Keratinocyte (primary cell): Measurements from ENCODE around the gene CDH10. TPM values are rescaled to one million over a fixed set of nuclear protein-coding genes. Genes with fewer than 3 reads are reported as not detected.

Experiments
- DNase-seq: peaks from one replicate; pipeline ENCODE4 v3.0.0-alpha.2; 2011; ENCODE audit warnings: low read depth, missing footprints, low spot score
- FAIRE-seq: peaks from 2 replicates; lab custom pipeline; 2011; peaks lifted over from hg19 to GRCh38; lab: Jason Lieb, UNC
- H2AFZ ChIP-seq: 2 replicates; pipeline ENCODE4 v1.6.0; 2012; ENCODE audit warnings: low read length, control low read depth, inconsistent platforms; ENCODE audit not compliant: control insufficient read depth
- H3K27ac ChIP-seq: 2 replicates; pipeline ENCODE4 v1.5.1; 2011; ENCODE audit warnings: low read length; ENCODE audit not compliant: control insufficient read depth, insufficient read depth
- H3K27me3 ChIP-seq: 3 replicates; pipeline ENCODE4 v1.6.0; 2011; ENCODE audit warnings: low read length; ENCODE audit not compliant: control insufficient read depth, insufficient read depth; ENCODE audit errors: extremely low read depth
- H3K36me3 ChIP-seq, 2 experiments: 2 replicates in 1 of 2; 3 replicates in 1 of 2; pipeline ENCODE4 v1.5.1; 2011; ENCODE audit warnings: low read length in 2 of 2, mild to moderate bottlenecking in 1 of 2; ENCODE audit not compliant: control insufficient read depth in 2 of 2, insufficient read depth in 2 of 2; ENCODE audit errors: extremely low read depth in 1 of 2
- H3K4me1 ChIP-seq: 3 replicates; pipeline ENCODE4 v1.5.1; 2011; ENCODE audit warnings: low read length; ENCODE audit not compliant: control insufficient read depth, insufficient read depth; ENCODE audit errors: extremely low read depth
- H3K4me2 ChIP-seq: 3 replicates; pipeline ENCODE4 v1.6.0; 2011; ENCODE audit warnings: low read depth, low read length; ENCODE audit not compliant: control insufficient read depth, insufficient read depth; ENCODE audit errors: extremely low read depth
- H3K4me3 ChIP-seq, 3 experiments: fragments of 200-600 bp in 1 of 3; sonication (generic) in 1 of 3; 2 replicates in 2 of 3; 3 replicates in 1 of 3; pipeline ENCODE4 v1.5.1; 2011 to 2016; ENCODE audit warnings: low read length in 3 of 3, mild to moderate bottlenecking in 3 of 3, control low read depth in 2 of 3, inconsistent platforms in 1 of 3, low read depth in 1 of 3, mixed read lengths in 1 of 3, mixed run types in 1 of 3, moderate library complexity in 1 of 3; ENCODE audit not compliant: control insufficient read depth in 2 of 3, insufficient read depth in 2 of 3; ENCODE audit errors: extremely low read depth in 1 of 3
- H3K79me2 ChIP-seq: 2 replicates; pipeline ENCODE4 v1.6.0; 2012; ENCODE audit warnings: low read length; ENCODE audit not compliant: control insufficient read depth, insufficient read depth
- H3K9ac ChIP-seq: 3 replicates; pipeline ENCODE4 v1.6.0; 2011; ENCODE audit warnings: low read length; ENCODE audit not compliant: control insufficient read depth, insufficient read depth; ENCODE audit errors: extremely low read depth
- H3K9me1 ChIP-seq: 3 replicates; pipeline ENCODE4 v1.6.0; 2011; ENCODE audit warnings: low read length; ENCODE audit not compliant: control insufficient read depth, insufficient read depth; ENCODE audit errors: extremely low read depth
- H3K9me3 ChIP-seq: 2 replicates; pipeline ENCODE4 v1.5.1; 2012; ENCODE audit warnings: low read depth, low read length; ENCODE audit not compliant: control insufficient read depth
- H4K20me1 ChIP-seq: 3 replicates; pipeline ENCODE4 v1.6.0; 2011; ENCODE audit warnings: low read length; ENCODE audit not compliant: control insufficient read depth, insufficient read depth; ENCODE audit errors: extremely low read depth
- EZH2 ChIP-seq: IDR thresholded peaks from one replicate; pipeline ENCODE4 v1.6.1; 2012; ENCODE audit warnings: inconsistent platforms, mild to moderate bottlenecking, low read length, moderate library complexity
- dilution Hi-C: fragments of 300-500 bp; cut with MboI; formaldehyde crosslinking; loops from one replicate; pipeline ENCODE4 v1.7.0; 2020; ENCODE audit warnings: low sequenced_read_pairs; ENCODE audit not compliant: extremely low pct_ligation_motif_present
- polyA plus RNA-seq, 5 experiments: library from polyadenylated mRNA; depleted of rRNA in 3 of 5; stranded (reverse) in 3 of 5; stranded (forward) in 1 of 5; unstranded in 1 of 5; fragments of >200 nt; gene quantifications; 1 replicate in 1 of 5; 2 replicates in 3 of 5; 3 replicates in 1 of 5; pipeline versions ENCODE4 v1.2.1 to v1.2.3, GENCODE V29; 2011 to 2012; ENCODE audit warnings: missing spikeins in 2 of 5, low read depth in 1 of 5, low replicate concordance in 1 of 5
- TF ChIP-seq, protein P1 (sequence below), 3 experiments: IDR thresholded peaks in 1 of 3; conservative IDR thresholded peaks in 1 of 3; optimal IDR thresholded peaks in 1 of 3; 2 replicates in 2 of 3; 3 replicates in 1 of 3; pipeline versions ENCODE3 to v1.5.1; 2011; ENCODE audit warnings: low read length in 3 of 3, mild to moderate bottlenecking in 3 of 3, moderate library complexity in 2 of 3, control low read depth in 1 of 3, inconsistent platforms in 1 of 3; ENCODE audit not compliant: insufficient read depth in 2 of 3; ENCODE audit errors: extremely low read depth in 1 of 3

The CDH10 gene
- polyA plus RNA-seq, 1 donor (not counting 4 experiments of a cell fraction or from before 2014, with no cell fraction given) = 0.26 TPM

DNA sequence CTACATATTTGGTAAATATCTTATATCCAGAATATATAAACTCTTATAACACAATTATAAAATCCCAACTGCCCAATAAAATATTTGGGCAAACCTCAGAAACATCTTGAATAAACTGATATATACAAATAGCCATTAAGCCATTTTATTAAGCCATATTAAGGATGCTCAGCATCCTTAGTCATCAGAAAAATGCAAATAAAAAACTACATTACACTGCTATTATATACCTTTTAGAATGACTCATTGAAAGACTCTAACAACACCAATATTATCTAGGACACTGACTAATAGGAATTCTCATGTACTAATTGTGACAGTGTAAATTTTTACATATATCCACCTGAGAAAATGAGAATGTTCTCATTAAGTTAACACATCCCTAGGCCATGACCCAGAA lies 77.8 kb downstream of the CDH10 start:
- Histone ChIP-seq H3K27me3 (no peaks in the 10 kb centered on the region), H3K9me1 (no peaks in the 10 kb centered on the region), H3K27ac (no peak overlapping the region), H2AFZ (no peak overlapping the region), H4K20me1 (no peaks in the 10 kb centered on the region), H3K4me2 (no peak overlapping the region), H3K36me3 (no peaks in the 10 kb centered on the region), H3K79me2 (no peaks in the 10 kb centered on the region), H3K9me3 (peaks cover 2% of the 10 kb centered on the region), H3K9ac (no peak overlapping the region), H3K4me3 (no peak overlapping the region), H3K4me1 (no peaks in the 10 kb centered on the region)
- TF ChIP-seq, protein P1, sequence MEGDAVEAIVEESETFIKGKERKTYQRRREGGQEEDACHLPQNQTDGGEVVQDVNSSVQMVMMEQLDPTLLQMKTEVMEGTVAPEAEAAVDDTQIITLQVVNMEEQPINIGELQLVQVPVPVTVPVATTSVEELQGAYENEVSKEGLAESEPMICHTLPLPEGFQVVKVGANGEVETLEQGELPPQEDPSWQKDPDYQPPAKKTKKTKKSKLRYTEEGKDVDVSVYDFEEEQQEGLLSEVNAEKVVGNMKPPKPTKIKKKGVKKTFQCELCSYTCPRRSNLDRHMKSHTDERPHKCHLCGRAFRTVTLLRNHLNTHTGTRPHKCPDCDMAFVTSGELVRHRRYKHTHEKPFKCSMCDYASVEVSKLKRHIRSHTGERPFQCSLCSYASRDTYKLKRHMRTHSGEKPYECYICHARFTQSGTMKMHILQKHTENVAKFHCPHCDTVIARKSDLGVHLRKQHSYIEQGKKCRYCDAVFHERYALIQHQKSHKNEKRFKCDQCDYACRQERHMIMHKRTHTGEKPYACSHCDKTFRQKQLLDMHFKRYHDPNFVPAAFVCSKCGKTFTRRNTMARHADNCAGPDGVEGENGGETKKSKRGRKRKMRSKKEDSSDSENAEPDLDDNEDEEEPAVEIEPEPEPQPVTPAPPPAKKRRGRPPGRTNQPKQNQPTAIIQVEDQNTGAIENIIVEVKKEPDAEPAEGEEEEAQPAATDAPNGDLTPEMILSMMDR (optimal IDR thresholded peaks at IDR 0.05 in 1 of 3, IDR thresholded peaks at IDR 0.05 in 1 of 3, conservative IDR thresholded peaks at IDR 0.05 in 1 of 3; ENCODE audit: extremely low read depth in 1 of 3, insufficient read depth in 2 of 3, low read length in 3 of 3) = no peak
- TF ChIP-seq EZH2 = no peak
- dilution Hi-C loops = no loop called here
- no peak for DNase-seq
- FAIRE-seq = no peak

DNA sequence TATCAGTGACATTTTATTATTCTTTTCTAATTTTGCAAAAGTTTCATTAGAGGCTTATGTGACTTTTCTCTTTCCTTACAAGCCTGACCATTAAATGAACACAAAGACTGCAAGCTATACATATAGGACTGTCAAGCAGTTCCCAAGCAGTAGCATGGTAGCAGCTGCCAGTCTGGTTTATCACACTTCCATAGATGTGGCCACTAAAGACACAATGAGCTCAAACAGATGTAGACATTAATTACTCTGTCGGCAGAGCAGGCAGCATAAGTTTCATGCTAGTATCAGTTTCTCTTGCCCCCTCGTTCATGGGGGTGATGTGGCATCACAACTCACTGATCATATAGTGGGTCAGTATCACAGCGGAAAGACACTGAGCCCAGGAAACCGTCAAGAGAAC lies 89.5 kb downstream of the CDH10 start:
- FAIRE-seq (no peak), DNase-seq (no peak)
- Histone ChIP-seq H3K9me3 (no peaks in the 10 kb centered on the region), H3K4me2 (no peak overlapping the region), H3K4me1 (no peaks in the 10 kb centered on the region), H4K20me1 (no peaks in the 10 kb centered on the region), H3K9me1 (no peaks in the 10 kb centered on the region), H3K27me3 (no peaks in the 10 kb centered on the region), H3K9ac (no peak overlapping the region), H3K27ac (no peak overlapping the region), H3K79me2 (no peaks in the 10 kb centered on the region), H3K4me3 (no peak overlapping the region), H3K36me3 (no peaks in the 10 kb centered on the region), H2AFZ (no peak overlapping the region)
- no peak for TF ChIP-seq EZH2
- TF ChIP-seq, protein P1 (optimal IDR thresholded peaks at IDR 0.05 in 1 of 3, IDR thresholded peaks at IDR 0.05 in 1 of 3, conservative IDR thresholded peaks at IDR 0.05 in 1 of 3; ENCODE audit: extremely low read depth in 1 of 3, insufficient read depth in 2 of 3, low read length in 3 of 3) = no peak
- dilution Hi-C loops = no loop called here
